ENCODE results near the gene RIPOR2. TPM values are rescaled to one million over a fixed set of nuclear protein-coding genes. Genes with fewer than 3 reads are reported as not detected.

RIPOR2 gene
- total RNA-seq, 1 experiment from 2014 or later: 5.0 TPM

DNA sequence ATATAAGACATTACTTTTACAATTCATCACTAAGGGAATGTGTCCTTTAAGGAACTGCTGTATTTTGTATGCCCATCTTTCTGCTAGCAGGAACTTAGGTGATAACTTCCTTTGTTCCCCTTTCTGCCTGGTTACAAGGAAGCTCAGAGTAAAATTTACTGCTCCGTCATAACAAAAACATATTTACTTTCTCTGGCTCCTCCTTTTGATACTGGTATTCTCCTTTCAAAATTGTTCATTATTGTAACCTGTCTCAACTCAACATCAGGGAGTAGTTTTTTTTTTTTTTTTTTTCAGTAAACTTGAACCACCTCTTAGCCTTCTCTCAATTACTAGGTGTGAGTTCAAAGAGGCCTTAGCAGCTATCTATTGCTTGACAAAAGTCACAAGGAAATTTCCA, 37.1 kb downstream of the RIPOR2 start:
- Histone ChIP-seq H3K79me2 (ENCODE audit: insufficient read depth, low read length) (peaks cover 5% of the 10 kb centered on the region; the same call in 1 of the 2 replicates), H2BK20ac (ENCODE audit: low read depth, low read length, poor library complexity, severe bottlenecking) (no peak overlapping the region), H2BK5ac (ENCODE audit: insufficient read length, low read length) (no peak overlapping the region), H2AK5ac (ENCODE audit: insufficient read length, low read length) (no peak overlapping the region), H3K18ac (ENCODE audit: insufficient read length, low read depth, low read length) (no peak overlapping the region), H4K5ac (ENCODE audit: insufficient read length, low read depth, low read length) (no peak overlapping the region), H3K23me2 (ENCODE audit: insufficient read length, low read depth, low read length, poor library complexity, severe bottlenecking) (no peaks in the 10 kb centered on the region), H3K4ac (ENCODE audit: low read depth, low read length) (no peak overlapping the region), H3K14ac (ENCODE audit: insufficient read depth, low read length) (no peak overlapping the region), H3K27ac (ENCODE audit: insufficient read length, low read depth, low read length) (no peak overlapping the region), H2AFZ (ENCODE audit: low read length) (no peak overlapping the region), H3K9me3 (ENCODE audit: control insufficient read depth, low read depth, low read length) (no peaks in the 10 kb centered on the region), H3T11ph (ENCODE audit: low read length) (no peak overlapping the region), H3K4me2 (ENCODE audit: insufficient read depth, insufficient read length, low read length) (no peak overlapping the region), H3K56ac (ENCODE audit: insufficient read length, low read depth, low read length) (no peak overlapping the region), H3K23ac (ENCODE audit: insufficient read length, low read depth, low read length) (no peak overlapping the region), H4K8ac (replicated peaks; ENCODE audit: insufficient read length, low read depth, low read length) (no peak overlapping the region), H2BK12ac (ENCODE audit: insufficient read length, low read depth, low read length) (no peak overlapping the region), H4K91ac (ENCODE audit: insufficient read length, low read depth, low read length) (no peak overlapping the region), H3K9ac (ENCODE audit: extremely low read depth, insufficient read length, low read length) (no peak overlapping the region), H3K27me3 (ENCODE audit: insufficient read depth, low read length) (no peaks in the 10 kb centered on the region), H2BK15ac (ENCODE audit: low read depth, low read length) (no peak overlapping the region), H3K4me1 (ENCODE audit: insufficient read depth, low read length) (no peaks in the 10 kb centered on the region), H2BK120ac (ENCODE audit: low read depth, low read length, poor library complexity, severe bottlenecking) (no peak overlapping the region), H4K20me1 (ENCODE audit: control insufficient read depth, insufficient read depth, insufficient read length) (no peaks in the 10 kb centered on the region), H3K79me1 (ENCODE audit: insufficient read depth, low read depth, low read length, poor library complexity, severe bottlenecking) (no peaks in the 10 kb centered on the region)
- H3K27ac Mint-ChIP-seq: no peak overlapping the region
- DNase-seq: no peak
- peaks cover 14 to 18% of the 10 kb centered on the region in 2 experiments; a peak in 3 of 4 replicates for H3K4me1 Mint-ChIP-seq
- H3K4me3 Mint-ChIP-seq: no peak overlapping the region
- TF ChIP-seq, protein P1, sequence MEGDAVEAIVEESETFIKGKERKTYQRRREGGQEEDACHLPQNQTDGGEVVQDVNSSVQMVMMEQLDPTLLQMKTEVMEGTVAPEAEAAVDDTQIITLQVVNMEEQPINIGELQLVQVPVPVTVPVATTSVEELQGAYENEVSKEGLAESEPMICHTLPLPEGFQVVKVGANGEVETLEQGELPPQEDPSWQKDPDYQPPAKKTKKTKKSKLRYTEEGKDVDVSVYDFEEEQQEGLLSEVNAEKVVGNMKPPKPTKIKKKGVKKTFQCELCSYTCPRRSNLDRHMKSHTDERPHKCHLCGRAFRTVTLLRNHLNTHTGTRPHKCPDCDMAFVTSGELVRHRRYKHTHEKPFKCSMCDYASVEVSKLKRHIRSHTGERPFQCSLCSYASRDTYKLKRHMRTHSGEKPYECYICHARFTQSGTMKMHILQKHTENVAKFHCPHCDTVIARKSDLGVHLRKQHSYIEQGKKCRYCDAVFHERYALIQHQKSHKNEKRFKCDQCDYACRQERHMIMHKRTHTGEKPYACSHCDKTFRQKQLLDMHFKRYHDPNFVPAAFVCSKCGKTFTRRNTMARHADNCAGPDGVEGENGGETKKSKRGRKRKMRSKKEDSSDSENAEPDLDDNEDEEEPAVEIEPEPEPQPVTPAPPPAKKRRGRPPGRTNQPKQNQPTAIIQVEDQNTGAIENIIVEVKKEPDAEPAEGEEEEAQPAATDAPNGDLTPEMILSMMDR (conservative IDR thresholded peaks at IDR 0.05): no peak
- WGBS (ENCODE audit: extremely low coverage, insufficient read length, low lambda C conversion rate): no CpG with 5 or more reads among the region's 1 CpG
- H3K27me3 Mint-ChIP-seq (ENCODE audit: low read depth): no peaks in the 10 kb centered on the region
- peaks cover 0 to 2% (median 0%) of the 10 kb centered on the region in 3 experiments; a peak in 2 of 7 replicates for H3K36me3 Mint-ChIP-seq (ENCODE audit: insufficient read depth in 1 of 3, low read depth in 3 of 3)
- no peaks in the 10 kb centered on the region for H3K9me3 Mint-ChIP-seq

All from H9 (cell line).